OCI-LY3 (cell line): ENCODE measurements around the gene DNAJC22.

Source experiments
- H2AFZ ChIP-seq: fragments of 200-600, 300-600 bp; shearing (Covaris generic); 2 replicates; pipeline ENCODE4 v1.6.0; 2014; ENCODE audit warnings: antibody characterized with exemption, low read depth, low read length
- H3K27ac ChIP-seq: fragments of 200-600, 300-600 bp; sonication (generic); 2 replicates; pipeline ENCODE4 v1.5.1; 2014; ENCODE audit warnings: mild to moderate bottlenecking, low read length, moderate library complexity, mixed read lengths
- H3K27me3 ChIP-seq: fragments of 200-600, 300-600 bp; sonication (generic); 2 replicates; pipeline ENCODE4 v1.6.1; 2014; ENCODE audit warnings: low read depth, low read length, mixed read lengths
- H3K36me3 ChIP-seq: fragments of 200-600, 300-600 bp; sonication (generic); replicated peaks from 2 replicates; pipeline ENCODE3; 2014; ENCODE audit warnings: low read depth, low read length, mixed read lengths
- H3K4me1 ChIP-seq: fragments of 300-600, 200-600 bp; sonication (generic); 2 replicates; pipeline ENCODE4 v1.6.1; 2014; ENCODE audit warnings: low read length, mixed read lengths
- H3K4me2 ChIP-seq: fragments of 200-600, 300-600 bp; sonication (generic); 2 replicates; pipeline ENCODE4 v1.6.1; 2014; ENCODE audit warnings: low read length, mixed read lengths
- H3K4me3 ChIP-seq: fragments of 300-600, 200-600 bp; sonication (generic); 2 replicates; pipeline ENCODE4 v1.5.1; 2014; ENCODE audit warnings: antibody characterized with exemption, mild to moderate bottlenecking, low read length, moderate library complexity
- H3K79me2 ChIP-seq: fragments of 300-600, 200-600 bp; shearing (Covaris generic); 2 replicates; pipeline ENCODE4 v1.6.1; 2014; ENCODE audit warnings: mild to moderate bottlenecking, low read length, mixed read lengths
- H3K9ac ChIP-seq: fragments of 300-600, 200-600 bp; shearing (Covaris generic); 2 replicates; pipeline ENCODE4 v1.6.0; 2014; ENCODE audit warnings: mild to moderate bottlenecking, low read length, moderate library complexity
- H3K9me3 ChIP-seq: fragments of 200-600, 300-600 bp; shearing (Covaris generic); 2 replicates; pipeline ENCODE4 v1.6.1; 2014; ENCODE audit warnings: low read length, mixed read lengths; ENCODE audit not compliant: insufficient read depth
- H4K20me1 ChIP-seq: fragments of 200-600, 300-600 bp; sonication (generic); 2 replicates; pipeline ENCODE4 v1.6.1; 2016; ENCODE audit warnings: low read length, mixed read lengths; ENCODE audit not compliant: insufficient read depth
- CTCF ChIP-seq: fragments of 200-600, 300-600 bp; sonication (generic); IDR thresholded peaks from 2 replicates; pipeline ENCODE4 v1.5.1; 2014; ENCODE audit warnings: antibody characterized with exemption, low read length, low read depth
- EZH2phosphoT487 ChIP-seq: fragments of 200-600 bp; shearing (Covaris generic); IDR thresholded peaks from 2 replicates; pipeline ENCODE4 v1.6.1; 2018; ENCODE audit warnings: antibody characterized with exemption, mixed run types, low read depth

Gene DNAJC22

DNA sequence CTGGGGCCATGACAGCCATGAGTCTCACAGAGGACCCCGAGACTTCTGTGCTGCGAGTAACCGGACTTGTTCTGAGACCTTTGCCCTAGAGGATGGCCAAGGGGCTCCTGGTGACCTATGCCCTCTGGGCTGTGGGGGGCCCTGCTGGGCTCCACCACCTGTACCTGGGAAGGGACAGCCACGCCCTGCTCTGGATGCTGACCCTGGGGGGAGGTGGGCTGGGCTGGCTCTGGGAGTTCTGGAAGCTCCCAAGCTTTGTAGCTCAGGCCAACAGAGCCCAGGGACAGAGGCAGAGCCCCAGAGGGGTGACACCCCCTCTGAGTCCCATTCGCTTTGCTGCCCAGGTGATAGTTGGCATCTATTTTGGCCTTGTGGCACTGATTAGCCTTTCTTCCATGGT, 2.1 kb downstream of the DNAJC22 start:
- no peak overlapping the region for H2AFZ ChIP-seq
- no peaks in the 10 kb centered on the region for H3K79me2 ChIP-seq
- H3K27ac ChIP-seq = no peak overlapping the region
- TF ChIP-seq EZH2phosphoT487 (no peak), CTCF (no peak)
- H3K4me2 ChIP-seq = no peak overlapping the region
- no peak overlapping the region for H3K4me3 ChIP-seq
- H3K4me1 ChIP-seq = peaks cover 11% of the 10 kb centered on the region
- H4K20me1 ChIP-seq = no peaks in the 10 kb centered on the region
- H3K27me3 ChIP-seq = peaks cover 14% of the 10 kb centered on the region
- H3K9ac ChIP-seq = no peak overlapping the region
- no peaks in the 10 kb centered on the region for H3K36me3 ChIP-seq
- no peaks in the 10 kb centered on the region for H3K9me3 ChIP-seq

DNA sequence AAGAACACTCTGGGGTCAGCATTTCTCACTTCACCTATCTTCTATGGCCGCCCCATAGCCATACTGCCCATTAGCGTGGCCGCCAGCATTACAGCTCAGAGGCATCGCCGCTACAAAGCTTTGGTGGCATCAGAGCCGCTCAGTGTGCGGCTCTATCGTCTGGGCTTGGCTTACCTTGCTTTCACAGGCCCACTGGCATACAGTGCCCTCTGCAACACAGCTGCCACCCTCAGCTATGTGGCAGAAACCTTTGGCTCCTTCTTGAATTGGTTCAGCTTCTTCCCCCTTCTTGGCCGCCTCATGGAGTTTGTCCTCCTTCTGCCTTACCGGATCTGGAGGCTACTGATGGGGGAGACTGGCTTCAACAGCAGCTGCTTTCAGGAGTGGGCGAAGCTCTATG, 2.6 kb downstream of the DNAJC22 start:
- no peak overlapping the region for H2AFZ ChIP-seq
- H4K20me1 ChIP-seq = no peaks in the 10 kb centered on the region
- no peaks in the 10 kb centered on the region for H3K9me3 ChIP-seq
- H3K27ac ChIP-seq = no peak overlapping the region
- no peaks in the 10 kb centered on the region for H3K79me2 ChIP-seq
- H3K4me1 ChIP-seq = peaks cover 11% of the 10 kb centered on the region
- peaks cover 14% of the 10 kb centered on the region for H3K27me3 ChIP-seq
- H3K4me2 ChIP-seq = no peak overlapping the region
- H3K36me3 ChIP-seq = no peaks in the 10 kb centered on the region
- H3K4me3 ChIP-seq = no peak overlapping the region
- TF ChIP-seq EZH2phosphoT487 (no peak), CTCF (no peak)
- no peak overlapping the region for H3K9ac ChIP-seq

DNA sequence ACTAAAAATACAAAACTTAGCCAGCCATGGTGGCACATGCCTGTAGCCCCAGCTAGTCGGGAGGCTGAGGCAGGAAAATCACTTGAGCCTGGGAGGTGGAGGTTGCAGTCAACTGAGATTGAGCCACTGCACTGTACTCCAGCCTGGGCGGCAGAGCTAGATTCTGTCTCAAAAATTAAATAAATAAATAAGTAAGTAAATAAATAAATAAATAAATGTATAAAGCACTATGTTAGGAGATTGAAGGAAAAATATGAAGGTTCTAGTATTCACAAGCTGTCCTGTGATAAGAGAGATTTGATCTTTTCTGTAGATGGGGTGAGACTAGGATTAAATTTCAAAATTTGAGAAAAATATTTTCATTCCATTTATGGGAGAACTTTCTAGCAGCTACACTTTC, 5.7 kb downstream of the DNAJC22 start:
- Histone ChIP-seq H3K36me3 (no peaks in the 10 kb centered on the region), H3K27me3 (peaks cover 3% of the 10 kb centered on the region; the same call in 1 of the 2 replicates), H4K20me1 (no peaks in the 10 kb centered on the region), H3K27ac (no peak overlapping the region), H3K4me2 (no peak overlapping the region), H3K9me3 (no peaks in the 10 kb centered on the region), H3K9ac (no peak overlapping the region), H3K4me3 (no peak overlapping the region), H3K79me2 (no peaks in the 10 kb centered on the region), H2AFZ (no peak overlapping the region), H3K4me1 (peaks cover 4% of the 10 kb centered on the region; the same call in 1 of the 2 replicates)
- TF ChIP-seq CTCF = no peak
- TF ChIP-seq EZH2phosphoT487 = no peak

- Histone ChIP-seq H3K36me3 (no peaks in the 10 kb centered on the region), H3K4me1 (peaks cover 7% of the 10 kb centered on the region; the same call in 1 of the 2 replicates), H3K79me2 (no peaks in the 10 kb centered on the region), H3K9ac (no peak overlapping the region), H4K20me1 (no peaks in the 10 kb centered on the region), H3K27ac (no peak overlapping the region), H3K9me3 (no peaks in the 10 kb centered on the region), H2AFZ (no peak overlapping the region), H3K4me2 (no peak overlapping the region), H3K27me3 (0 out of 2 replicates have a peak, but pooled peaks cover 3% of the 10 kb centered on the region), H3K4me3 (no peak overlapping the region)
- TF ChIP-seq EZH2phosphoT487 (no peak), CTCF (no peak)
Observed at GRCh38 chr12:49355913-49356312, 9.2 kb downstream of the DNAJC22 start.
